Psoas muscle (tissue), 8 donors: ENCODE measurements around the gene COL4A1. TPM values are rescaled to one million over a fixed set of nuclear protein-coding genes. Genes with fewer than 3 reads are reported as not detected.

Experiments
- ATAC-seq, 4 donors: fragments of 200-7000 bp; cut with Tn5 transposase; one replicate each; pipeline ENCODE4 v1.9.1; 2020; ENCODE audit warnings: moderate library complexity in 3 of 4, mild to moderate bottlenecking in 2 of 4
- DNase-seq, 2 donors: peaks; one replicate each; pipeline ENCODE4 v3.0.0-alpha.2; 2020
- H3K27ac ChIP-seq: fragments of 200-600 bp; one replicate; pipeline ENCODE4 v1.8.0; 2022
- H3K27me3 ChIP-seq, 3 donors: fragments of 200-600 bp in 1 of 3; one replicate each; pipeline versions ENCODE4 v1.6.1 to v1.8.0; 2013 to 2022; ENCODE audit warnings: low read length in 2 of 3, mild to moderate bottlenecking in 2 of 3, moderate library complexity in 1 of 3; ENCODE audit not compliant: insufficient read depth in 3 of 3
- H3K36me3 ChIP-seq, 2 donors: fragments of 200-600 bp in 1 of 2; one replicate each; pipeline versions ENCODE4 v1.6.1 to v1.8.0; 2013 to 2022; ENCODE audit warnings: low read depth in 1 of 2, mild to moderate bottlenecking in 1 of 2, moderate library complexity in 1 of 2; ENCODE audit not compliant: insufficient read depth in 1 of 2
- H3K4me1 ChIP-seq: fragments of 200-600 bp; one replicate; pipeline ENCODE4 v1.8.0; 2022
- H3K4me3 ChIP-seq: fragments of 200-600 bp; one replicate; pipeline ENCODE4 v1.8.0; 2022; ENCODE audit warnings: mild to moderate bottlenecking
- H3K9me3 ChIP-seq: fragments of 200-600 bp; one replicate; pipeline ENCODE4 v1.8.0; 2022
- CTCF ChIP-seq: fragments of 200-600 bp; IDR thresholded peaks from one replicate; pipeline ENCODE4 v1.8.0; 2022; ENCODE audit warnings: antibody characterized with exemption
- WGBS, 3 donors: extraction: QIAGEN DNeasy Blood & Tissue Kit; methylation state at CpG; one replicate each; pipeline versions ENCODE4 v1.1.6 to v1.1.7; 2013; 5-methylcytosine and 5-hydroxymethylcytosine counted together
- intact Hi-C, 2 donors: fragments of 100-400 bp; cut with DNase I; formaldehyde crosslinking; loops; one replicate each; pipeline versions ENCODE4 v1.11.0 to v1.14.2; 2022
- polyA plus RNA-seq, 3 donors: library from polyadenylated mRNA; stranded (reverse); fragments of 200-250 nt; gene quantifications; one replicate each; pipeline ENCODE4 v1.2.3, GENCODE V29; 2013
- total RNA-seq, 4 donors: library from RNA; stranded (reverse); fragmentation: NEBNext Ultra II Directional in 2 of 4; extraction: Animal tissue kit (Norgen Biotek cat#: 25700) in 2 of 4; gene quantifications; one replicate each; pipeline versions ENCODE4 v1.2.1 to v1.2.4, GENCODE V29; 2021 to 2023
- donor health status: healthy with polysubstance abuse.
- donor health status: DM: no; HTN: no; CAD: no; lungs with moderate emphysema.
- donor health status: Bipolar disorder and iron deficiency.
- donor health status: healthy.
- donor health status: DM: yes; HTN: yes; CAD: no.
- donor health status: DM: no; HTN: no; CAD: no.
- donor health status: DM: no; HTN: no; CAD: no.
- donor health status: DM: yes; HTN: yes; CAD: no.

COL4A1 gene
- total and polyA plus RNA-seq, 7 donors, result 39.0 to 127 (median 97.0) TPM

GRCh38 chr13:110228936-110229904, 77.7 kb downstream of the COL4A1 start:
- ATAC-seq (no peak), DNase-seq (peak in 1 of 2 donors; percentile 42)
- H3K4me1 ChIP-seq, result peaks cover 25% of the 10 kb centered on the region
- H3K4me3 ChIP-seq, result no peak overlapping the region
- H3K36me3 ChIP-seq, result no peaks in the 10 kb centered on the region
- intact Hi-C loops, result no loop called here
- peaks cover 0 to 30% (median 0%) of the 10 kb centered on the region in 3 donors for H3K27me3 ChIP-seq
- peak overlapping the region; percentile 53 for H3K27ac ChIP-seq
- TF ChIP-seq CTCF, result no peak
- H3K9me3 ChIP-seq, result no peaks in the 10 kb centered on the region
- WGBS, 3 donors, result 64% methylated on average over 15 of the region's 15 CpGs

- Histone ChIP-seq H3K27me3 (peaks cover 0 to 20% (median 0%) of the 10 kb centered on the region in 3 donors), H3K36me3 (no peaks in the 10 kb centered on the region), H3K27ac (peak overlapping the region; percentile 53), H3K4me3 (no peak overlapping the region), H3K4me1 (peaks cover 18% of the 10 kb centered on the region), H3K9me3 (no peaks in the 10 kb centered on the region)
- DNase-seq (peak in 1 of 2 donors; percentile 53), ATAC-seq (peak in 1 of 4 donors; percentile 32)
- TF ChIP-seq CTCF, result no peak
- WGBS, 3 donors, result 78 to 86% (median 84%) methylated on average over 28 of the region's 28 CpGs
- intact Hi-C loops, result no loop called here
Observed at GRCh38 chr13:110227864-110228643, 78.9 kb downstream of the COL4A1 start.

GRCh38 chr13:110227416-110227815, 79.5 kb downstream of the COL4A1 start:
- peak overlapping the region; percentile 46 for H3K27ac ChIP-seq
- no peaks in the 10 kb centered on the region for H3K36me3 ChIP-seq
- 78 to 85% (median 80%) methylated on average over 3 of the region's 3 CpGs for WGBS, 3 donors
- DNase-seq, result no peak
- no peak for ATAC-seq
- no peak for TF ChIP-seq CTCF
- no peaks in the 10 kb centered on the region for H3K9me3 ChIP-seq
- intact Hi-C loops, result no loop called here
- H3K4me1 ChIP-seq, result peaks cover 12% of the 10 kb centered on the region
- no peak overlapping the region for H3K4me3 ChIP-seq
- peaks cover 0 to 13% (median 0%) of the 10 kb centered on the region in 3 donors for H3K27me3 ChIP-seq

GRCh38 chr13:110225609-110226574, 81.1 kb downstream of the COL4A1 start:
- Histone ChIP-seq H3K9me3 (no peaks in the 10 kb centered on the region), H3K27me3 (no peaks in the 10 kb centered on the region), H3K27ac (no peak overlapping the region), H3K4me3 (no peak overlapping the region), H3K36me3 (no peaks in the 10 kb centered on the region), H3K4me1 (peaks cover 4% of the 10 kb centered on the region)
- WGBS, 3 donors, result 57 to 69% (median 59%) methylated on average over 12 of the region's 12 CpGs
- no peak for TF ChIP-seq CTCF
- DNase-seq, result peak in 1 of 2 donors; percentile 26
- intact Hi-C loops, result no loop called here
- no peak for ATAC-seq
